SU-DHL-6 (cell line): Measurements from ENCODE around the gene FBLN2.

Experiments used
- CTCF ChIP-seq: fragments of 200-600 bp; sonication (generic); IDR thresholded peaks from one replicate; pipeline ENCODE4 v1.5.1; 2017; ENCODE audit warnings: antibody characterized with exemption, mild to moderate bottlenecking, low read length, moderate library complexity; ENCODE audit not compliant: insufficient read depth, poor library complexity, severe bottlenecking
- EZH2phosphoT487 ChIP-seq: fragments of 200-600 bp; sonication (generic), shearing (Covaris generic); conservative IDR thresholded peaks from 2 replicates; pipeline ENCODE4 v1.6.1; 2018; ENCODE audit warnings: mild to moderate bottlenecking, antibody characterized with exemption, low read length, moderate library complexity, mixed read lengths

- TF ChIP-seq CTCF (no peak), EZH2phosphoT487 (no peak)
These were observed 105.6 kb downstream of the FBLN2 start for GRCh38 chr3:13654330-13655060.
